Activated naive CD8-positive, alpha-beta T cell treated with anti-CD3 and anti-CD28 coated beads for 36 hours (primary cell): ENCODE results near the gene ASPSCR1. TPM values are rescaled to one million over a fixed set of nuclear protein-coding genes. Genes with fewer than 3 reads are reported as not detected.
A peak's percentile ranks its signal among the peaks of the same experiment; 100 is the strongest.

Experiments
- DNase-seq: peaks from one replicate; pipeline ENCODE4 v3.0.0; 2021
- H3K27ac Mint-ChIP-seq: one replicate; pipeline ENCODE4 v1.8.0; 2022; ENCODE audit warnings: mild to moderate bottlenecking, moderate library complexity, mixed read lengths
- H3K27me3 Mint-ChIP-seq: one replicate; pipeline ENCODE4 v1.8.0; 2022; ENCODE audit warnings: mild to moderate bottlenecking, mixed read lengths
- H3K36me3 Mint-ChIP-seq: one replicate; pipeline ENCODE4 v1.8.0; 2021; ENCODE audit warnings: mild to moderate bottlenecking, mixed read lengths
- H3K4me1 Mint-ChIP-seq: one replicate; pipeline ENCODE4 v1.8.0; 2021; ENCODE audit warnings: mixed read lengths
- H3K4me3 Mint-ChIP-seq: one replicate; pipeline ENCODE4 v1.8.0; 2022; ENCODE audit warnings: mild to moderate bottlenecking, moderate library complexity, mixed read lengths
- H3K9me3 Mint-ChIP-seq: one replicate; pipeline ENCODE4 v1.8.0; 2022; ENCODE audit warnings: mixed read lengths
- total RNA-seq, 2 experiments: library from RNA; stranded (reverse); gene quantifications; one replicate each; pipeline ENCODE4 v1.2.3, GENCODE V29; 2021

ASPSCR1 gene
- total RNA-seq, 2 experiments from 2014 or later = 21.7 to 22.5 TPM

GRCh38 chr17:82049106-82049505, 71.7 kb downstream of the ASPSCR1 start:
- Mint-ChIP-seq H3K4me3 (no peak overlapping the region), H3K9me3 (no peaks in the 10 kb centered on the region), H3K27ac (no peak overlapping the region), H3K4me1 (peaks cover 14% of the 10 kb centered on the region), H3K27me3 (no peaks in the 10 kb centered on the region), H3K36me3 (no peaks in the 10 kb centered on the region)
- no peak for DNase-seq

DNA sequence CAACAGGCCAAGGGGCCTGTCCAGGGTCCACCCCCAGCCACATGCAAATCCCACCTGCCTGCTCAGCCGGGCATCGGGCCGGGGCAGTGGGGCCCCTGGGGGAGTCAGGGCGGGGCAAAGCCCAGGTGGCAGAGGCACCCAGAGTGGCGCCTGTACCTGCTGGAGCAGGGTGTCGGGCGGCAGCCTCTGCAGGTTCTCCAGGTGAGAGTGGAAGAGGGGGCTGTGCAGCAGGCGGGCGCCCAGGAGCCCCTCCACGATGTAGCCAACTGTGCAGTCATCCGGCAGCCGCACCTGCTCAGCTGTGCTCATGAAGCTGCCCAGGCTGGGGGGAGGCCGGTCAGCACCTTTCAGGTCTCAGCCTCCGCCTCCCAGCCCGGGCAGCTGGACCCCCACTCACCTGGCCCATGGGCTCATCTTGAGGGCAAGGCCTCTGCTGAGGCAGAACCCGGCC, 72.1 kb downstream of the ASPSCR1 start:
- DNase-seq = no peak
- H3K4me1 Mint-ChIP-seq = peaks cover 14% of the 10 kb centered on the region
- no peaks in the 10 kb centered on the region for H3K36me3 Mint-ChIP-seq
- H3K4me3 Mint-ChIP-seq = no peak overlapping the region
- no peaks in the 10 kb centered on the region for H3K27me3 Mint-ChIP-seq
- no peak overlapping the region for H3K27ac Mint-ChIP-seq
- no peaks in the 10 kb centered on the region for H3K9me3 Mint-ChIP-seq

DNA sequence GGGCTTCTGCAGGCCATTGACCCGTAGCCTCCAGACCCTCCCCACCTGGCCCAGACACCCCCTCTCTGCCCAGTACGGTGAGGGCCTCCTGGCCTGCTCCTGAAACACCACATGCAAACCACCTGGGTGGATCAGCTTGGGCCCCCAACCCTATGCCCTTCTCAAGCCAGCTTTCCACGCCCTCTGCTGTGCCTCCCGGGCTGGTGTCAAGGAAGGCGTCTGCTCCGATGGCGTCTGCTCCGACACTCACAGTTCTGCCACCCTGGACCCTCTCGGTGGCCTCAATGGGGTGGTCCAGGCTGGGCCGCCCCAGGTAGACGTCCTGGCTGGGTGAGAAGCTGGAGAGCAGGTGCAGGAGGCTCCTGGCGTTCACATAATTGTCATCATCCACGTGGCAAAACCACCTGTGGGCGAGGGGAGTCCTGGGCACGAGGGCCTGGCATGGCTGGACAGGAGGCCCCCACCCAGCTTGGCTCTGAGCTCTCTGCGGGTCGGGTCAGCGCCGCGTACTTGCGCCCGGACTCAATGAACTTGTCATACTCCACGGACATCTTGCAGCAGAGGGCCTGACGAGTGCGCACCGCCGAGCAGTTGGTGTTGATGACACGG, 72.8 kb downstream of the ASPSCR1 start:
- no peaks in the 10 kb centered on the region for H3K27me3 Mint-ChIP-seq
- no peaks in the 10 kb centered on the region for H3K36me3 Mint-ChIP-seq
- peak overlapping the region; percentile 82 for H3K4me3 Mint-ChIP-seq
- no peaks in the 10 kb centered on the region for H3K9me3 Mint-ChIP-seq
- peaks cover 16% of the 10 kb centered on the region for H3K4me1 Mint-ChIP-seq
- H3K27ac Mint-ChIP-seq = peak overlapping the region; percentile 47
- DNase-seq = no peak

- H3K4me1 Mint-ChIP-seq = peaks cover 16% of the 10 kb centered on the region
- peak overlapping the region; percentile 82 for H3K4me3 Mint-ChIP-seq
- DNase-seq = no peak
- H3K36me3 Mint-ChIP-seq = no peaks in the 10 kb centered on the region
- H3K9me3 Mint-ChIP-seq = no peaks in the 10 kb centered on the region
- H3K27ac Mint-ChIP-seq = peak overlapping the region; percentile 47
- no peaks in the 10 kb centered on the region for H3K27me3 Mint-ChIP-seq
Observed at GRCh38 chr17:82050761-82051641, 73.6 kb downstream of the ASPSCR1 start.

DNA sequence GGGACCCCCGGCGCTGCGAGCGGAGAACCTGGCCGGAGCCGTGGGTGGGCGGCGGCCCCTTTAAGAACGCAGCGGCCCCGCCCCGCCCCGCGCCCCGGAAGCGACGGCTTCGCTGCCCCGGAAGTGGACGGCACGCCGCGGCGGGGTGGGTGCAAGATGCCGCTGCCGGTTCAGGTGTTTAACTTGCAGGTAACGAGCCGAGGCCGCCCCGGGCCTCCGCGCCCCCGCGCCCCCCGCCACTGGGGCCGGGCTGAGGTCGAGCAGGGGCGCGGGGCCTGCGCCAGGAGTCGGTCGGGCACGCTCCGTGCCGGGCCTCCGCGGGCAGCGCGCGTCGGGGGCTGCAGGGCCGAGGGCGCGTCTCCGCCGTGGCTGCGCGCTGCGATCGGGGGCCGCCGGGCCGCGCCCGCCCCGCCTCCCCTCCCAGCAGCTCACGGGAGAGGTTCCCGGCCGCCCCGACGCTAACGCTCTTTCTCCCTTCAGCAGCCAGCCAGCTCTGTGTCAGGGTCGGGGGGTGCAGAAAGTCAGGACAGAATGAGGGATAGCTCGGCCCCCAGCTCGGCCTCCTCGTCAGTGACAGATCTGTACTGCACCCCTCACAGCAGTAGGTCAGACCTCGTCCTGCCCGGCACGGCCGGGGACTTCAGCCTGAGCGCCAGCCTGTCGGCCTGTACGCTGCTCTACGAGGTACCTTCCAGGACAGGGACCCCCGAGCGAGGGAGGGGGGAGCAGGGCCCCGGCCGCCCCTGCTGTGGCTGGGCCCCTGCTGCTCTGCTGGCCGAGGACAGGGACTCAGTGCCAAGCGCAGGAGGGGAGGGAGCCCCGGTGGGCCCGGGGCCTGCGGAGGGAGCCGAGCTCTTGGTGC, 74.6 kb downstream of the ASPSCR1 start, which contains the start of the genes GPS1 and RFNG:
Gene GPS1 (plus strand): TSS at position 123 of the 862 bp plus-strand sequence. CDS start 34 bp downstream, at position 157.
Gene RFNG (minus strand): TSS at position 36 of the 862 bp plus-strand sequence. CDS start 45 bp downstream, outside the sequence.
- Mint-ChIP-seq H3K36me3 (no peaks in the 10 kb centered on the region), H3K4me1 (peaks cover 16% of the 10 kb centered on the region), H3K4me3 (peak within 1 kb of the TSS; percentile 91), H3K27ac (peak within 1 kb of the TSS; percentile 56), H3K27me3 (no peaks in the 10 kb centered on the region), H3K9me3 (no peaks in the 10 kb centered on the region)
- DNase-seq = peak; percentile 89

- Mint-ChIP-seq H3K27me3 (no peaks in the 10 kb centered on the region), H3K4me1 (peaks cover 15% of the 10 kb centered on the region), H3K9me3 (no peaks in the 10 kb centered on the region), H3K4me3 (peak overlapping the region; percentile 91), H3K27ac (peak overlapping the region; percentile 56), H3K36me3 (no peaks in the 10 kb centered on the region)
- DNase-seq = no peak
Observed at GRCh38 chr17:82052638-82053059, 75.2 kb downstream of the ASPSCR1 start.

DNA sequence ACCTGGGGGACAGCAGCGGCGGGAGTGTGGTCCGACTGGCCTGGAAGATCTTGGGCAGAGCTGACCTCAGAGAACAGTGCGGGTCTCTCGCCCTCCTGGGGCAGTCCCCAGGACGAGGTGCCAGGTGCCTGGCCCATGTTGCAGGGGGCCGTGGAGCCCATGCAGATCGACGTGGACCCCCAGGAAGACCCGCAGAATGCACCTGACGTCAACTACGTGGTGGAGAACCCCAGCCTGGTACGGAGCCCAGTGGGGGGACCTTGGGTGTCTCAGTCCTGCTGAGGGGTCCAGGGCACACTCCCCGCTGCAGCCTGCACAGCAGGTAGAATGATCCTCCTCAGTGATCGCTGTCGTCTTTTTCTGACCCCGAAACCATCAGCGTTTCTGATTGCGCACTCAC, 75.7 kb downstream of the ASPSCR1 start:
- Mint-ChIP-seq H3K36me3 (no peaks in the 10 kb centered on the region), H3K4me3 (peak overlapping the region; percentile 91), H3K9me3 (no peaks in the 10 kb centered on the region), H3K27ac (no peak overlapping the region), H3K4me1 (peaks cover 14% of the 10 kb centered on the region), H3K27me3 (no peaks in the 10 kb centered on the region)
- no peak for DNase-seq

GRCh38 chr17:82053556-82054263, 76.3 kb downstream of the ASPSCR1 start:
- peak overlapping the region; percentile 91 for H3K4me3 Mint-ChIP-seq
- no peaks in the 10 kb centered on the region for H3K27me3 Mint-ChIP-seq
- H3K9me3 Mint-ChIP-seq = no peaks in the 10 kb centered on the region
- H3K27ac Mint-ChIP-seq = peak overlapping the region; percentile 63
- H3K4me1 Mint-ChIP-seq = peaks cover 14% of the 10 kb centered on the region
- no peak for DNase-seq
- no peaks in the 10 kb centered on the region for H3K36me3 Mint-ChIP-seq

DNA sequence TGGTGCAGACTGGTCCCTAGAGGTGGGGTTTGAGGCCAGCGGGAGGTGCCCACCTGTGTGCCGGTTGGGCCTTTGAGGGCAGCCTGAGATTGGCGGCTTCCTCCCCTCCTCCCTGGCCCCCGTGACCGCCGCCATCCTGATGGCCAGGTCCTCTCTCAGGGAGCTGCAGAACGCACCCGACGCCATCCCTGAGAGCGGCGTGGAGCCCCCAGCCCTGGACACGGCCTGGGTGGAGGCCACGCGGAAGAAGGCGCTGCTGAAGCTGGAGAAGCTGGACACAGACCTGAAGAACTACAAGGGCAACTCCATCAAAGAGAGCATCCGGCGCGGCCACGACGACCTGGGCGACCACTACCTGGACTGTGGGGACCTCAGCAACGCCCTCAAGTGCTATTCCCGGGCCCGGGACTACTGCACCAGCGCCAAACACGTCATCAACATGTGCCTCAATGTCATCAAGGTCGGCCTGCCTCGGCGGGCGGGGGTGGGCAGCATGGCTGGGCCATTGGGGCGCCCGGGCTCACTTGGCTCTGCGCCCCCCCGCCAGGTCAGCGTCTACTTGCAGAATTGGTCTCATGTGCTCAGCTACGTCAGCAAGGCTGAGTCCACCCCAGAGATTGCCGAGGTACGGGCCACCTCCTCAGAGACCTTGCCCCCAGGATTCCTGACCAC, 77.1 kb downstream of the ASPSCR1 start:
- no peaks in the 10 kb centered on the region for H3K36me3 Mint-ChIP-seq
- H3K27ac Mint-ChIP-seq = no peak overlapping the region
- DNase-seq = no peak
- H3K27me3 Mint-ChIP-seq = no peaks in the 10 kb centered on the region
- H3K4me1 Mint-ChIP-seq = peaks cover 14% of the 10 kb centered on the region
- no peak overlapping the region for H3K4me3 Mint-ChIP-seq
- H3K9me3 Mint-ChIP-seq = no peaks in the 10 kb centered on the region

- H3K27me3 Mint-ChIP-seq = no peaks in the 10 kb centered on the region
- H3K4me1 Mint-ChIP-seq = peaks cover 14% of the 10 kb centered on the region
- no peak overlapping the region for H3K4me3 Mint-ChIP-seq
- H3K27ac Mint-ChIP-seq = no peak overlapping the region
- H3K36me3 Mint-ChIP-seq = peaks cover 3% of the 10 kb centered on the region
- no peak for DNase-seq
- no peaks in the 10 kb centered on the region for H3K9me3 Mint-ChIP-seq
Observed at GRCh38 chr17:82055023-82055964, 77.9 kb downstream of the ASPSCR1 start.

DNA sequence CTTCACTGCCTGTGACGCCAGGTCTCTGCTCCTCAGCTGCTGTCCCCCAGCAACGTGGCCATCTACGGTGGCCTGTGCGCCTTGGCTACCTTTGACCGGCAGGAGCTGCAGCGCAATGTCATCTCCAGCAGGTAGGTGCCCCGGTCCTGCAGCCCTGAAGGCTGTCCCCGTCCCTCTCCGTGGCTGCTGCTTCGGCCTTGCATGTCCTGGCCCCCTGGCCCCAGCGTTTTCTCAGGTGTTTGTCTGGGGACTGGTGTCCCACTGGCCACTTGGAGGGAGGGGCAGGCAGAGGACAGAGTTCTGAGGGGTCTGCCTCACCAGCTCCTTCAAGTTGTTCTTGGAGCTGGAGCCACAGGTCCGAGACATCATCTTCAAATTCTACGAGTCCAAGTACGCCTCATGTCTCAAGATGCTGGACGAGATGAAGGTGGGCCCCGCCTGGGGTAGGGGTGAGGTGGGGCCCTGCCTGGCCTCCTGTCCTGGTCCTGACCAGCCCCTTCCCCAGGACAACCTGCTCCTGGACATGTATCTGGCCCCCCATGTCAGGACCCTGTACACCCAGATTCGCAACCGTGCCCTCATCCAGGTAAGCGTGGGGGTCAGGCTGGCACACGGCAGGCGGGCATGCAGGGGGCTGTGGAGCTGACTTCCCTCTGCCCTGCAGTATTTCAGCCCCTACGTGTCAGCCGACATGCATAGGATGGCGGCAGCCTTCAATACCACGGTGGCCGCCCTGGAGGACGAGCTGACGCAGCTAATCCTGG, 78.7 kb downstream of the ASPSCR1 start:
- no peak overlapping the region for H3K4me3 Mint-ChIP-seq
- peaks cover 3% of the 10 kb centered on the region for H3K36me3 Mint-ChIP-seq
- DNase-seq = no peak
- H3K9me3 Mint-ChIP-seq = no peaks in the 10 kb centered on the region
- no peaks in the 10 kb centered on the region for H3K27me3 Mint-ChIP-seq
- peaks cover 11% of the 10 kb centered on the region for H3K4me1 Mint-ChIP-seq
- H3K27ac Mint-ChIP-seq = no peak overlapping the region

DNA sequence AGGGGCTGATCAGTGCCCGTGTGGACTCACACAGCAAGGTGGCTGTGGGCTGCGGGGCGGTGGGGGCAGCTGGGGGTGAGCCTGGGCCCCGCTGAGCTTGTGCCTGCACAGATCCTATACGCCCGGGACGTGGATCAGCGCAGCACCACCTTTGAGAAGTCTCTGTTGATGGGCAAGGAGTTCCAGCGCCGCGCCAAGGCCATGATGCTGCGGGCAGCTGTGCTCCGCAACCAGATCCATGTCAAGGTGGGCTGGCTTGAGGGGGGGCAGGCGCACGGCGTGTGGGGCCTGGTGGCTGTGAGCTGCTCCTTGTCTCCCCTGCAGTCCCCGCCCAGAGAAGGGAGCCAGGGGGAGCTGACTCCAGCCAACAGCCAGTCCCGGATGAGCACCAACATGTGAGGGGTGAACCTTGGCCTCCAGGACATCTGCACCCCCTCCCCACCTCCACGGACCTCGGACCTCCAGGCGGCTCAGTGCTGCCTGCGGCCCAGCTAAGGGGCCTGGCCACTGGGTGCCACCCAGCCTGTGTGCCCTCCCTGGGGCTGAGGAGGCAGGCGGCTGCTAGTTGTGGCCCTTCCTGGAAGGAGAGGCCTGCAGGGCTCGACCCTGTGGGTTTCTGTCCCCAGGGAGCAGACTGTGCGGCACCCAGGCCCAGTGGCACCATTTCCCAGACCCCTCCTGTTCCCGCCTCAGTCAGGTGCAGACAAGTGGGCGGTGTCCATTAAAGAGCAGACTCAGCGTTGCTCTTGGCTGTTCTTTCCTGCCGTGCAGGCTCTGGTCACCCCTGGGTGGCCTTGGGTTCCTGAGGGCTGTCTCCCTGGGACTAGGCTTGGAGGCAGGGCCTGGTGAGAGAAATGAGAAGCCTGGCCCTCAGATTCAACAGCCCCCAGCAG, 79.5 kb downstream of the ASPSCR1 start:
- Mint-ChIP-seq H3K9me3 (no peaks in the 10 kb centered on the region), H3K4me3 (no peak overlapping the region), H3K27ac (no peak overlapping the region), H3K36me3 (peaks cover 3% of the 10 kb centered on the region), H3K27me3 (no peaks in the 10 kb centered on the region), H3K4me1 (peaks cover 11% of the 10 kb centered on the region)
- DNase-seq = no peak
